SKM-1 (cell line): ENCODE results near the gene TSPAN9.

Experiments used
- DNase-seq: peaks from one replicate; lab custom pipeline; 2025; ENCODE audit not compliant: unreplicated experiment; lab: John Stamatoyannopoulos, UW

Gene TSPAN9

DNA sequence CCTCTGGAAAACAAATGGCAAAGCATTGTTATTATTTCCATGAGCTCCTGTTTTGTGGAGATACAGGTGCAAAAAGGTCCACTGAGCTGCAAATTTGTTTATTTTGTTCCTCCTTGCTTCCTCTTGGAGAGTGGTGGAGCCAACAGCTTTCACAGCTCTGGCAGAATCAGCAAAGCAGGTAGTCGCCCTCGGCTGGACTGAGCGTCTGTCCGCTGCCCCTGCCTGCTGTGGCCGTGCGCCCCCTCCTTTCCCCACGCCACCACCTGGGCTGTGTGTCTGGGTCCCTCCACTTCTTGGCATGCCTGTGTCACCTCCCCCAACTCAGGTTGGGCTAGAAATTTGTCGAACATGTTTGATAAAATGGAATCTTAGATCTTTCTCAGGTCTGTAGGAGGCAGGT is 188.2 kb downstream of the TSPAN9 start:
- no peak for DNase-seq

- DNase-seq: no peak
Observed at GRCh38 chr12:3266638-3267037, 189.5 kb downstream of the TSPAN9 start.

- no peak for DNase-seq
Observed at GRCh38 chr12:3267690-3268089, 190.5 kb downstream of the TSPAN9 start.

GRCh38 chr12:3269594-3269993 is 192.4 kb downstream of the TSPAN9 start:
- DNase-seq: no peak

DNA sequence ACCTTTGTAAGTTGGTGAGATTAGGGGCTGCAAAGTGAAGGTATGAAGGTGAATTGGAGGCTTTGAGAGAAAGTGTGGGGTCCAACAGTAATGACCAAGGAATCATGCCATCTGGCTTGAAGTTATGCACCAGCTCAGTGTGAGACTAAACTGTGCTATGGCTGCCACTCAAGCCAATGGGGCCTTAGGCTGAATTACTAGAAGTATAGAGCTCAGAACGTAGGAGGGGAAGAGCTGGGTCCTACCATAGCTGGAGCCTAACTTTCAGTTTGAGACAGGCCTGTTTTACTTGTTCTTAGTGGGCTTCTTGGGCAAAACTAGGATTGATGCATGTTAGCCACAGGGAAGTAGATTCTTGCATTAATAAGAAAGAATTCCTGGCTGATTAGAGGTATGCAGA is 194.0 kb downstream of the TSPAN9 start:
- DNase-seq: no peak

DNA sequence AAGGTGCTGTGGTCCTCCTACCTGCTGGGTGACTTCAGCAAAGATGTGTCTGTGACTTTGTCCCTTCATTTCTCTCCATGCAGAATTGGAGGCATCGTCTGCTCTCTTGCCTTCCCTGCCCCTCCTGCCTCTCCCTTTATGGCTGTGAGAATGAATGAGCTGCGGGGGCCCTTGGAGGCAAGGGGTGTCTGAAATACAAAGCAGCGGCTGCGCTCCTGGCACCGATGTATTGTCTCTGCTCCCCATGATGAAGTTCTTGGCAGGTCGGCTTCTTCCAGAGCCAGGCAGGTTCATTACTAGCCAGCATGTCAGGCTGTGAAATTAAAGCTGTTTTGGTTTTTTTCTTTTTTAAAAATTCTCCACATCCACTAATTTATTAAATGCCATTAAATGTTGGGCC is 194.5 kb downstream of the TSPAN9 start:
- no peak for DNase-seq

- DNase-seq: no peak
Observed at GRCh38 chr12:3272958-3273357, 195.8 kb downstream of the TSPAN9 start.

GRCh38 chr12:3273409-3273853 is 196.3 kb downstream of the TSPAN9 start:
- no peak for DNase-seq

- DNase-seq: no peak
Observed at GRCh38 chr12:3274664-3275063, 197.5 kb downstream of the TSPAN9 start.

DNA sequence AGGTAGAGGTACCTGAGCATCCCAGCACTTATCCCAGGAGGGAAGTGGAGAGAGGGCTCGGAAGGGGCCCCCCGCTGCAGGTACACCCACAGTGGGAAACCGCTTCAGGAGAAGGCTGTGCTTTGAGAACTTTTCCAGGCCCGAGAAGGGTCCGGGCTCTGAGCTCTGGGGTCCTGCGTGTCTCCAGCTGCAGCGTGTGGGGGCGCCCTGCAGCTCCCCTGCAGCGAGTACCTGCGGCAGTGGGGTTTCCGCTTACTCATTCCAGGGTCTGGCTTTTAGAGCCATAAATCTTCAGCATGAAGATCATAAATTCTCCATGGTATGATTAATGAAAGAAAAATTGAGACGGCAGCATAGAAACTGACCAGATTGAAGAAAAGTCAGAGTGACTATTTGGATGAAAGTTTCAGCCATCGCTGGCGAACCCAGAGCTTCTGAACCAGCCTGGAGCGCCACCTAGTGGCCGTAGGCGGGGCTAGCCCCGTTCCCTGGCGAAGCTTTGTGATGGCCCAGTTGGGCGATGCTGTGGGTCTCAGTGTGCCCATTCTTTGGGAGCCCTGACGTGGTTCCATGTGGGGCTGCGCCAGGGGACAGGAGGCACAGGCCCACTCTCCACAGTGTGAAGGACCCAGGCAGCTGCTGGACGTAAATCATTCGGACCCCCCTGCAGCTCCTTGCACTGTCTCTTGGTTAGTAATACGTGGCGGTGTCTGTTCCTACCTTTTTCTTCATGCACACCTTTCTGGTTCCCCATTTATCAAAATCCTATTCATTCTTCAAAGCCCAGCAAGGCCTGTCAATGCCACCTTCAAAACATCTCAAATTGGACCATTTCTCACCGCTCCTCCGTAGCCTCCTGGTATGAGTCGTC is 198.2 kb downstream of the TSPAN9 start:
- DNase-seq: peak; percentile 2

- DNase-seq: no peak
Observed at GRCh38 chr12:3276226-3276625, 199.0 kb downstream of the TSPAN9 start.

- DNase-seq: no peak
Observed at GRCh38 chr12:3277306-3277943, 200.2 kb downstream of the TSPAN9 start.

DNA sequence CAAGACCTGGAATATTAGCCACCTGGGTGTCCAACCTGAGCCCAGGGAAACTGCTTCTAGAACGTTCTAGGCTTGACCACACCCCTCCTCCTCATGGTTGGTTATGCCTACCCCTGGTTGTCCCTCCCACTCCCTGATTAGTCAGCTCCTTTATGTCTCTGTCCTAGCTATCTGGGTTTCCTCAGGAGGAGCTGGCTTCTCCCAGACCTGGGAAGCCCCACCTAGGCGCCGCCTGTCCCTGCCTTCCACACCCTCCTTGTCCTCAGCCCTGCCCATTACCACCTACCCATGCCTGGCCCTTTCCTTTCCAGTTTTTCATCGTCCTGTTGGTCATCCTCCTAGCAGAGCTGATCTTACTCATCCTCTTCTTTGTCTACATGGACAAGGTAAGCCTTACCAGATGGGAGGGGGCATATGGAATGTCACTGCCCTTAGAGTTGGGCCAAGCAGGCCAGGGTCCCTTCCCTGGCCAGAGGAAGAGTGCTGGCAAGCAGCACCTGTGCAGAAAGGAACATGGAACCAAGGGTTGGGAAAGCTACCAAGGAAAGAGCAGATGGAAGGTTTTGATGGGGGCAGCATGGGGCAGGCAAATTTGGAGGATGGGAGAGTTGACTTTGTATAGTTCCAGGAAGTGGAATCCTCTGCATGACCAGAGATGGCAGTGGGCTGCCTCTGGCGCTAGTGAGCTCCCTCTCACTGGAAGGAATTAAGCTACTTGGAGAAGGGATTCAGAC is 201.7 kb downstream of the TSPAN9 start:
- no peak for DNase-seq

GRCh38 chr12:3279415-3279780 is 202.2 kb downstream of the TSPAN9 start:
- DNase-seq: no peak

- no peak for DNase-seq
Observed at GRCh38 chr12:3279832-3280231, 202.7 kb downstream of the TSPAN9 start.

DNA sequence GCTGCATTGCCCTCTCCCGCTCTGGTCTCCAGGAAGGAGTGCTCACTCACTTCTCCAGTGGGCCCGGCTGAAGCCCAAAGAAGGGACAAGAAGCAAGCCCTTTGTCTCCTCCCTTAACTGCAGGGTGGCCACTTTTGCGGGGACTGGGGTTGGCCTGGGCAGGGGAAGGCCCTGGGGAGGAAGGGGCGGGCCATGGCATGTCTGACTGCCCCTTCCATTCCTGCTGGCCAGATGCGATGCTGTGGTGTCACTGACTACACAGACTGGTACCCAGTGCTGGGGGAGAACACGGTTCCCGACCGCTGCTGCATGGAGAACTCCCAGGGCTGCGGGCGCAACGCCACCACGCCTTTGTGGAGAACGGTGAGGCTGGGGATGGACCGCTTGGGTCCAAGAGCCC is 203.8 kb downstream of the TSPAN9 start:
- DNase-seq: no peak

GRCh38 chr12:3281588-3282383 is 204.6 kb downstream of the TSPAN9 start:
- no peak for DNase-seq

DNA sequence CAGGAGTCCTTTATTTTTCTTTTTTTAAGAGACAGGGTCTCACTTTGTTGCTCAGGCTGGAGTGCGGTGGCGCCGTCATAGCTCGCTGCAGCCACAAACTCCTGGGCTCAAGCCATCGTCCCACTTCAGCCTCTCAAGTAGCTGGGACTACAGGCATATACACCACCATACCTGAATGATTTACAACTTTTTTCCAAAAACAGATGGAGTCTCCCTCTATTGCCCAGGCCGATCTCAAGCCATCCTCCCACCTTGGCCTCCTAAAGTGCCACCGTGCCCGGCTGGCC is 205.1 kb downstream of the TSPAN9 start:
- no peak for DNase-seq

DNA sequence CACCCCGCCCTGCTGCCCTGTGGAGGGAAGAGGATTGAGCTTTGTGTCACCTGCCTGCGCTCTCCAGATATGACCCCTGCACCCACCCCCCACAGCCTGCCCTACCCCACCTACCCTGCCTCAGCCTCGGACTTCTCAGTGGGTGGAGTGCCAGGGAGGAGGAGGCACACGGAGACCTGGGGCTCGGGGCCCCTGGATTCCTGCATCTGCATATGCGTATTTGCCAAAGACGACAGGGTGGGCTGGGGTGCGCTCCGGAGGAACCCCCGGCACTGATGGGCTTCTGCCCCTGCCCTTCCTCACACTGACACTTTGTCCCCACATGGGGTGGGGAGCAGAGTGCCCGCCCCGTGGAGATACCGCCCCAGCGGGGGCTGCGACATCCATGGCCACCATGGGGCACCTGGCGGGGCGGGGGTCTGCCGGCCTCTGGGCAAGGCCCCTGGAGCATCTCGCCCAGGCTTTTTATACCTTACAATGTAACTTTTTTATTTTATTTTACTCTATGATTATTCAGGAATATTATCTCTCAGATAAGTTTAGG is 206.0 kb downstream of the TSPAN9 start:
- no peak for DNase-seq

DNA sequence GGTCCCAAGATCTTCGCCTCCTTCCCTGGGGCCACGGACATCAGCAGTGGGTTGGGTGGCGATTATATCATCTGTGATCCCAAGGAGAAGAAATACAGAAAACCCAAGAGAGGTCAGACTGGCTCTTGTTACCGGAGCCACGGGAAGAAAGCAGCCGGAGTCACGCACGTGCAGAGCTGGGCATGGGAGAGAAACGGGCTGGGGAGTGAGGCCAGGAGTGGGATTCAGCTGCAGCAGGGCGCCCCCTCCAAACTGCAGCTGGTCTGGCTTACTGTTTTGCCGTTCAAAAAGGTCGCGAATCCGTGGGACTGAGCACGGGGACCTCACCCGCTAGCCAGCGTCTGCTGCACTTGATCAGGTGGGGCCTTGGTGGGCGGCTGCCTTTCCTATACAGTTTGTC is 207.2 kb downstream of the TSPAN9 start:
- DNase-seq: no peak

DNA sequence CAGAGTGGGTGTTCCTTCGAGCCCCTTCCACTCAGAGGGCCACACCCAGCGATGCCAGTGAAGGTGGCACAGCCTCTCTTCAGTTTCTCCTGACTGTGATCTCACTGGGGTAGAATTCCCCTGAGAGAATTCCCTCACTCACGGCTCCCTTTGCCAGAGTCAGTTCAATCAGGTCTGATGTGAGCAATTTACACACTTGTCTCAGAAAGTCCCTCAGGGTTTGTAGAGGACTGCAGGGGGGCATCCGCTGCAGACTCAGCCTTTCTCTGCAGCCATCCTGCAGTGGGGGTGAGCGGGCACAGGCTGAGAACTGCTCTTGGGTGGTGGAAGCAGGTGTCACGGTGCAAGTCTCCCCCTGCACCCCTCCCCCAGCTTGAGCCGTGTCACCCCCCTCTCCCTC is 208.4 kb downstream of the TSPAN9 start:
- no peak for DNase-seq
